Endodermal cell (in vitro differentiated cells): Measurements from ENCODE around the gene HCRTR1. TPM values are rescaled to one million over a fixed set of nuclear protein-coding genes. Genes with fewer than 3 reads are reported as not detected.
A peak's percentile ranks its signal among the peaks of the same experiment; 100 is the strongest.

ENCODE experiments used
- DNase-seq: peaks from one replicate; pipeline ENCODE4 v3.0.0-alpha.2; 2017
- H3K27ac ChIP-seq: 2 replicates; pipeline ENCODE4 v1.5.1; 2013; ENCODE audit warnings: mild to moderate bottlenecking, low read depth, low read length, moderate library complexity
- H3K27me3 ChIP-seq: 2 replicates; pipeline ENCODE4 v1.6.1; 2013; ENCODE audit warnings: mild to moderate bottlenecking, low read length, moderate library complexity; ENCODE audit not compliant: insufficient read depth, control insufficient read depth, poor library complexity, severe bottlenecking
- H3K36me3 ChIP-seq: 2 replicates; pipeline ENCODE4 v1.7.0; 2013; ENCODE audit warnings: mild to moderate bottlenecking, low read length, moderate library complexity; ENCODE audit not compliant: control insufficient read depth, insufficient read depth
- H3K4me1 ChIP-seq: one replicate; pipeline ENCODE4 v1.7.0; 2013; ENCODE audit warnings: low read length; ENCODE audit not compliant: control insufficient read depth, insufficient read depth
- H3K4me3 ChIP-seq: 2 replicates; pipeline ENCODE4 v1.5.1; 2013; ENCODE audit warnings: mild to moderate bottlenecking, low read length, moderate library complexity
- H3K9ac ChIP-seq: 2 replicates; pipeline ENCODE4 v1.6.1; 2013; ENCODE audit warnings: mild to moderate bottlenecking, low read length, moderate library complexity; ENCODE audit not compliant: poor library complexity, severe bottlenecking; ENCODE audit errors: extremely low read depth
- H3K9me3 ChIP-seq: 2 replicates; pipeline ENCODE4 v1.6.1; 2013; ENCODE audit warnings: mild to moderate bottlenecking, low read length, moderate library complexity; ENCODE audit not compliant: control insufficient read depth
- H3K27ac Mint-ChIP-seq: 2 replicates; pipeline ENCODE4 v1.8.0; 2020; ENCODE audit warnings: mixed read lengths
- H3K27me3 Mint-ChIP-seq: 2 replicates; pipeline ENCODE4 v1.8.0; 2021; ENCODE audit warnings: mild to moderate bottlenecking, mixed read lengths; ENCODE audit not compliant: insufficient read depth
- H3K36me3 Mint-ChIP-seq: 2 replicates; pipeline ENCODE4 v1.8.0; 2020; ENCODE audit warnings: low read depth, mixed read lengths
- H3K4me1 Mint-ChIP-seq: 2 replicates; pipeline ENCODE4 v1.8.0; 2020; ENCODE audit warnings: mixed read lengths
- H3K4me3 Mint-ChIP-seq: 2 replicates; pipeline ENCODE4 v1.8.0; 2020; ENCODE audit warnings: mild to moderate bottlenecking, moderate library complexity, mixed read lengths
- H3K9me3 Mint-ChIP-seq: 2 replicates; pipeline ENCODE4 v1.8.0; 2020; ENCODE audit warnings: mild to moderate bottlenecking, mixed read lengths
- CTCF ChIP-seq: fragments of 200-600 bp; sonication (generic); conservative IDR thresholded peaks from 2 replicates; pipeline ENCODE4 v1.5.0; 2021; ENCODE audit warnings: antibody characterized with exemption, mild to moderate bottlenecking
- WGBS, 2 experiments: methylation state at CpG; one replicate each; pipeline versions ENCODE4 v1.1.5 to v1.1.7; 2013; ENCODE audit warnings: missing lambda C conversion rate in 2 of 2, mixed read lengths in 1 of 2; ENCODE audit not compliant: insufficient coverage in 1 of 2, insufficient read length in 1 of 2; 5-methylcytosine and 5-hydroxymethylcytosine counted together
- total RNA-seq, 2 donors: library from RNA; stranded (reverse); fragmentation: NEBNext Ultra II Directional in 1 of 2; extraction: Animal tissue kit (Norgen Biotek cat#: 25700) in 1 of 2; gene quantifications; 2 replicates in 1 of 2; 3 replicates in 1 of 2; pipeline ENCODE4 v1.2.1, GENCODE V29; 2021

HCRTR1 gene
- total RNA-seq, 2 donors from 2014 or later, result not detected

DNA sequence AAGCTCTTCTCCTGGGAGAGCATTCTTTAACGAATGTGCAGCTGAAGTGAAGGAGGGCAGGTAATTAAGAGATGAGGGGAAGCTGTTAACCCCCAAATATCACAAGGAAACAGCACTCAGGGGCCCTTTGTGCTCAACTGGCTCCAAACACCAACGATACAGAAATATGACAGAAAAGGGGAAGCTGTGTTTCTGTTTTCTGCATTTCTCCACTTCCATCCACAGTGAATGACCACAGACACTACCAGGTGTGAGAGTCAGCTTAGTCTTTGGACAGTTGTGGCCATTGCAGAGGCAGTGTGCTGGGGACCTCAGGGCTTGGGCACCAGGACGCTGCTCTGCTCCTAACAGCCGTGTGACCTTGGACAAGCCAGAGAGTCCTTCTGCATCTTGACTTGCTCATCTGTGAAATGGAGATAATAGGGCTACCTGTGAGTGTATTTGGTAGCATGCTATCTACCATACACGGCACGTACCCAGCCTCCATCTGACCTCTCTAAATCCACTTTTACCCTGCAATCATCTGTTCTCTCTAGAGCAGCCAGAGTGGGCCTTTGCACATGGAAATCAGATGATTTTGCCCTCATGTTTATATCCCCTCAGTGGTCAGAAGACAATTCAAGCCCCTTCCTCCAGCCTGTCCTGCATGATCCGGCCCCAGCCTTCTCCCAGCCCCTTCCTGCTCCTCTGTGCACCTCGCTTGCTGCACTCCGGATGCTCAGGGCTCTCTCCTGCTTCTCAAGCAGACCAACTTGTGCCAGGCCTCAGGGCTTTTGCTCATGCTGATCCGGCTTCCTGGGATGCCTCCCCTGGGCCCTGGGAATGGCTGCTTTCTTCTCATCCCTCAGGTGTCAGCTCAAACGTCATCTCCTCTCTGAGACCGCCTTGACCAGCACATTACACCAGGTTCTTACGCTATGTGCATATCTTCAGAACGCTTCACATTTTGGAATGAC is 45.9 kb upstream of the HCRTR1 start:
- WGBS, 2 experiments, result 92 to 96% methylated on average over 9 to 14 of the region's 14 CpGs
- H3K4me1 Mint-ChIP-seq, result peaks cover 28% of the 10 kb centered on the region

DNA sequence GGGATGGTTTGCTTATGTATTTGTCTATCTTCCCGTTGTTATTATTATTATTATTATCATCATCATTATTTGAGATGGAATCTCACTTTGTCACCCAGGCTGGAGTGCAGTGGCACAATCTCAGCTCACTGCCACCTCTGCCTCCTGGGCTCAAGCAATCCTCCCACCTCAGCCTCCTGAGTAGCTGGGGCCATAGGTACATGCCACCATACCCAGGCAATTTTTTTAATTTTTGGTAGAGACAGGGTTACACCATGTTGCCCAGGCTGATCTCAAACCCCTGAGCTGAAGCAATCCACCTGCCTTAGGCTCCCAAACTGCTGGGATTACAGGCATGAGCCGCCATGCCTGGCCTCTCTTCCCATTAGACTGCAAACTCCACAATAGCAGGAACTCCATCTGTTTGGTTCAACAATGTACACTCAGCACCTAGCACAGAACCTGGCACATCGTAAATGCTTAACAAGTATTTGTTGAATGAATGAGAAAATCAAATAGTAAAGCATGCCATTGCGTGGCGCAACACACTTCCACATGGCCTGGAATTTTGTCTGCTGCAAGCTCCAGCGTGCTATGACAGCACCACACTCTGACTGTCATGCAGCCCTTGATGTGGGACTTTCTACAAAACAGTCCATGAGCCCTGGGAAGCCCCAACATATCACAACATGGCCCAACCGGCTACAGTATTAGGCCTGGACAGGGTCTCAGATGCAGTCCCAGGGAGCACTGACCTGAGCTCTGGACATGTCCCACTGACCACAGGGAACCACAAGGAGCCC is 45.0 kb upstream of the HCRTR1 start:
- Mint-ChIP-seq H3K36me3 (no peaks in the 10 kb centered on the region), H3K27me3 (peaks cover 3% of the 10 kb centered on the region), H3K4me3 (no peak overlapping the region), H3K4me1 (peaks cover 29% of the 10 kb centered on the region), H3K27ac (no peak overlapping the region), H3K9me3 (no peaks in the 10 kb centered on the region)
- Histone ChIP-seq H3K4me3 (no peak overlapping the region), H3K4me1 (peaks cover 17% of the 10 kb centered on the region), H3K27ac (no peak overlapping the region), H3K9me3 (no peaks in the 10 kb centered on the region), H3K9ac (no peak overlapping the region), H3K36me3 (no peaks in the 10 kb centered on the region), H3K27me3 (no peaks in the 10 kb centered on the region)
- WGBS, 2 experiments, result 92 to 95% methylated on average over 5 to 6 of the region's 7 CpGs
- no peak for TF ChIP-seq CTCF
- DNase-seq, result no peak

More for the DNA sequence above, 45.9 kb upstream of the HCRTR1 start:
- TF ChIP-seq CTCF, result no peak
- no peaks in the 10 kb centered on the region for H3K27me3 ChIP-seq
- H3K4me1 ChIP-seq, result peaks cover 17% of the 10 kb centered on the region
- no peak overlapping the region for H3K27ac ChIP-seq
- no peak overlapping the region for H3K27ac Mint-ChIP-seq
- no peaks in the 10 kb centered on the region for H3K36me3 ChIP-seq
- peak; percentile 38 for DNase-seq
- no peaks in the 10 kb centered on the region for H3K27me3 Mint-ChIP-seq
- H3K9ac ChIP-seq, result no peak overlapping the region
- H3K4me3 ChIP-seq, result no peak overlapping the region
- no peak overlapping the region for H3K4me3 Mint-ChIP-seq
- no peaks in the 10 kb centered on the region for H3K9me3 Mint-ChIP-seq
- no peaks in the 10 kb centered on the region for H3K9me3 ChIP-seq
- no peaks in the 10 kb centered on the region for H3K36me3 Mint-ChIP-seq

DNA sequence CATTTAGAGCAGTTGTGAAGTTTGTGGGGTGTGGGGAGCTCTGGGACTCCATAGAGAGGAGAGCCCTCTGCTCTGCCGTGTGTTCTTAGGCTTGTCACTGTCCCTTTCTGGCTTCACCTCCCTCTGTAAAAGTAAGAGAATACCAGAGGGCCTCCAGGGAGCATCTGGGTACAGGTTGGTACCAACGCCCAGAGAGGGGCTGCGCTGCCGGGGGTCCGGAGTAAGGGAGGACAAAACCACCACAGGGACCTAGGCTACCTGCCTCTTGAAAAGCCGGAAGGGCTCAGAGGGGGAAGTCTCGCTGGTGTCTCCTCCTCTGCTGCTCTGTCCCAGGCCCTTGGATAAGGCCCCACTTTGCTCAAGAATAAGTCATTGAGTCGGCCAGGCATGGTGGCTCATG is 44.2 kb upstream of the HCRTR1 start:
- Mint-ChIP-seq H3K27me3 (peaks cover 6% of the 10 kb centered on the region), H3K4me3 (no peak overlapping the region), H3K27ac (no peak overlapping the region), H3K9me3 (no peaks in the 10 kb centered on the region), H3K36me3 (no peaks in the 10 kb centered on the region), H3K4me1 (peaks cover 29% of the 10 kb centered on the region)
- H3K27ac ChIP-seq, result no peak overlapping the region
- no peaks in the 10 kb centered on the region for H3K27me3 ChIP-seq
- no peaks in the 10 kb centered on the region for H3K9me3 ChIP-seq
- peaks cover 17% of the 10 kb centered on the region for H3K4me1 ChIP-seq
- TF ChIP-seq CTCF, result no peak
- H3K36me3 ChIP-seq, result no peaks in the 10 kb centered on the region
- H3K9ac ChIP-seq, result no peak overlapping the region
- peak; percentile 36 for DNase-seq
- WGBS, 2 experiments, result 90 to 94% methylated on average over 4 to 8 of the region's 8 CpGs
- no peak overlapping the region for H3K4me3 ChIP-seq
